ENCODE results near the gene HRH1. TPM values are rescaled to one million over a fixed set of nuclear protein-coding genes. Genes with fewer than 3 reads are reported as not detected.

Gene HRH1
- total RNA-seq, 4 donors from 2014 or later: 2.0 to 9.7 (median 8.0) TPM

DNA sequence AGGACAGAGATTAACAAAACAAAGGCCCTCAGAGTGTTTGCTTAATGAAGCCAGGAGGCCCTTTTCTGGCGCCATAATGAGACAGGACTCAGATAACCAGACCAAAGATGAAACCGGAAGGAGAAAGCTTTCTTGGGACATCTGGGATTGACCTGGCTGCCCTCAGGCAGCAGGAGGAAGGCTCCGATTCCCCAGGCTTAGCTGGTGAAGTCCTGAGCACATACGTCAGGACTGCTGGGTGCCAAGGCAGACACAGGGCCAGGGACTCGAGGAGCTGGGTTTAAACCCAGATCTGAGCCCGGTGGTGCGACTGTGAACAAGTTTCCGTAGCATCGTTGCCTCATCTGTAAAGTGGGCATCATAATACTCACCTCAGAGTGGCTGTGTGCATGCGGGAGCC lies 36.7 kb upstream of the HRH1 start:
- no peaks in the 10 kb centered on the region for H3K27me3 ChIP-seq
- no peak for DNase-seq
- no peak overlapping the region for H3K27ac ChIP-seq
- H3K4me3 ChIP-seq: no peak overlapping the region
- H3K4me1 ChIP-seq: no peaks in the 10 kb centered on the region
- 84 to 89% methylated on average over 5 to 10 of the region's 10 CpGs for WGBS, 2 donors (ENCODE audit: low coverage in 1 of 2)
- no peaks in the 10 kb centered on the region for H3K36me3 ChIP-seq
- intact Hi-C loops (cut with DNase I; ENCODE audit: low total_unique reads) (no loop called here), in situ Hi-C loops (cut with MboI; ENCODE audit: low pct_ligation_motif_present in 1 of 4, low pct_unique_long_range_greater_than_20kb in 1 of 4, low sequenced_read_pairs in 3 of 4) (no loop called here)
- TF ChIP-seq, protein P1, sequence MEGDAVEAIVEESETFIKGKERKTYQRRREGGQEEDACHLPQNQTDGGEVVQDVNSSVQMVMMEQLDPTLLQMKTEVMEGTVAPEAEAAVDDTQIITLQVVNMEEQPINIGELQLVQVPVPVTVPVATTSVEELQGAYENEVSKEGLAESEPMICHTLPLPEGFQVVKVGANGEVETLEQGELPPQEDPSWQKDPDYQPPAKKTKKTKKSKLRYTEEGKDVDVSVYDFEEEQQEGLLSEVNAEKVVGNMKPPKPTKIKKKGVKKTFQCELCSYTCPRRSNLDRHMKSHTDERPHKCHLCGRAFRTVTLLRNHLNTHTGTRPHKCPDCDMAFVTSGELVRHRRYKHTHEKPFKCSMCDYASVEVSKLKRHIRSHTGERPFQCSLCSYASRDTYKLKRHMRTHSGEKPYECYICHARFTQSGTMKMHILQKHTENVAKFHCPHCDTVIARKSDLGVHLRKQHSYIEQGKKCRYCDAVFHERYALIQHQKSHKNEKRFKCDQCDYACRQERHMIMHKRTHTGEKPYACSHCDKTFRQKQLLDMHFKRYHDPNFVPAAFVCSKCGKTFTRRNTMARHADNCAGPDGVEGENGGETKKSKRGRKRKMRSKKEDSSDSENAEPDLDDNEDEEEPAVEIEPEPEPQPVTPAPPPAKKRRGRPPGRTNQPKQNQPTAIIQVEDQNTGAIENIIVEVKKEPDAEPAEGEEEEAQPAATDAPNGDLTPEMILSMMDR (IDR thresholded peaks at IDR 0.05): no peak
- TF ChIP-seq POLR2AphosphoS5 (IDR thresholded peaks at IDR 0.05): no peak
- TF ChIP-seq EP300 (IDR thresholded peaks at IDR 0.05; ENCODE audit: low read depth): no peak
- no peaks in the 10 kb centered on the region for H3K9me3 ChIP-seq

DNA sequence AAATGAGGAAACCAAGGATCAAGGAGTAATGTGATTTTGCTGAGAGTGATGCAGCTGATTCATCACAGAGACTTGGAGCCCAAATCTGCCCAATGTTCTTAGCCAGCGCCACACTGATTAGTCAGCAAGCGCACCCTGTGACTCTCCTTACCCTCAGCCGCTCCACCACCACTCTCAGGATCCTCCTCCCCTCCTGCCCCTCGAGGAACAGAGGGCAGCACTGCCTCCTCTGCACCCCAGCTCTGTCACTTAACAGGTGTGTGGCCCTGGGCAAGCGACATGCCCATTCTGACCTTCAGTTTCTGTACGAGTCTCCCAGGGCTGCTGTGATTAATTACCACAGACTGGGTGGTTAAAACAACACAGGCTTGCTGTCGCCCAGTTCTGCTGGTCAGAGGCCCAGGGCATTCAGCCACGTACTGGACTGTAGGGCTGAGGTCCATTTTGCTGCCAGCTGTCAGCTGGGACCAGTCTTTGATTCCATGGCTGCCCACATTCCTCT lies 36.1 kb upstream of the HRH1 start:
- H3K9me3 ChIP-seq: no peaks in the 10 kb centered on the region
- no peak overlapping the region for H3K27ac ChIP-seq
- DNase-seq: no peak
- intact Hi-C loops (cut with DNase I; ENCODE audit: low total_unique reads) (no loop called here), in situ Hi-C loops (cut with MboI; ENCODE audit: low pct_ligation_motif_present in 1 of 4, low pct_unique_long_range_greater_than_20kb in 1 of 4, low sequenced_read_pairs in 3 of 4) (no loop called here)
- no peaks in the 10 kb centered on the region for H3K4me1 ChIP-seq
- H3K27me3 ChIP-seq: no peaks in the 10 kb centered on the region
- H3K4me3 ChIP-seq: no peak overlapping the region
- TF ChIP-seq, protein P1 (IDR thresholded peaks at IDR 0.05): no peak
- TF ChIP-seq POLR2A (IDR thresholded peaks at IDR 0.05) (no peak), EP300 (IDR thresholded peaks at IDR 0.05; ENCODE audit: low read depth) (no peak), POLR2AphosphoS5 (IDR thresholded peaks at IDR 0.05) (no peak)
- 60% methylated on average over 8 of the region's 8 CpGs; no CpG with 5 or more reads in 1 of the 2 donors for WGBS, 2 donors (ENCODE audit: low coverage in 1 of 2)
- H3K36me3 ChIP-seq: no peaks in the 10 kb centered on the region

DNA sequence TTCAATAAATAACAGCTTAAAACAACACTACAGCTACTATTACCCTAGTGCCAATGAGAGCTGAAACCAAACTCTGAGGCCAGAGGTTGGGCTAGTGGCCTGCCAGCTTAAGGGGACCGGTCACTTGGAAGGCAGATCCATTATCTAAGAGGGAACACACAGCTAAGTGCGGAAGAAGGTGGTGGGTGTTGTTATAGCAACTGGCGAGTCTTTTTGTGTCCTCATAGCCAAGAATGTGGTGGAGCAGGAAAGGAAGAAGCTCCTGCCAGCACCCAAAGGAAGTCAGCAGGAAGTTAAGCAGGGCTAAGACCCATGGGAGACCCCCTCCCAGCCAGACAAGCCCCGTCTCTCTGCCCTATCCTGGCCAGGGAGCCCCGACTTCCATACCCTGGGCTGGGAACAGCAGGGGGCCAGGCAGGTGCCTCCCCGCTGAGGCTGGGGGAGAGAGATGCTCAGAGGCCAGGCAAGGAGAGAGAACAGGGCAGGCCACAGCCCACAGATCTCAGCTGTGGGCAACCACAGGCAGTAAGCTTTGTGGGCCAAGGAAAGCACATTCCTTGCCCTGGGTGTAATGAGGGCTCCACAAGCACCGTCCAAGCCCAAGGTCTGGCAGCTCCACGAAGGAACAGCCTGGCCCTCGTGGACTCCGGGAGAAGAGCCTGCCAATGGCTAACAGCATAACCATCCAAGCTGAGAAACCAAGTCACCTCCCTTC lies 34.0 kb upstream of the HRH1 start:
- no peak overlapping the region for H3K4me3 ChIP-seq
- no peak for DNase-seq
- no peaks in the 10 kb centered on the region for H3K4me1 ChIP-seq
- H3K9me3 ChIP-seq: no peaks in the 10 kb centered on the region
- WGBS, 2 donors (ENCODE audit: low coverage in 1 of 2): 77 to 95% methylated on average over 6 to 10 of the region's 10 CpGs
- TF ChIP-seq, protein P1 (IDR thresholded peaks at IDR 0.05): no peak
- no peak for TF ChIP-seq EP300 (IDR thresholded peaks at IDR 0.05; ENCODE audit: low read depth)
- no peak for TF ChIP-seq POLR2AphosphoS5 (IDR thresholded peaks at IDR 0.05)
- TF ChIP-seq POLR2A (IDR thresholded peaks at IDR 0.05): no peak
- intact Hi-C loops (cut with DNase I; ENCODE audit: low total_unique reads) (no loop called here), in situ Hi-C loops (cut with MboI; ENCODE audit: low pct_ligation_motif_present in 1 of 4, low pct_unique_long_range_greater_than_20kb in 1 of 4, low sequenced_read_pairs in 3 of 4) (no loop called here)
- H3K36me3 ChIP-seq: no peaks in the 10 kb centered on the region
- H3K27me3 ChIP-seq: no peaks in the 10 kb centered on the region
- H3K27ac ChIP-seq: no peak overlapping the region

DNA sequence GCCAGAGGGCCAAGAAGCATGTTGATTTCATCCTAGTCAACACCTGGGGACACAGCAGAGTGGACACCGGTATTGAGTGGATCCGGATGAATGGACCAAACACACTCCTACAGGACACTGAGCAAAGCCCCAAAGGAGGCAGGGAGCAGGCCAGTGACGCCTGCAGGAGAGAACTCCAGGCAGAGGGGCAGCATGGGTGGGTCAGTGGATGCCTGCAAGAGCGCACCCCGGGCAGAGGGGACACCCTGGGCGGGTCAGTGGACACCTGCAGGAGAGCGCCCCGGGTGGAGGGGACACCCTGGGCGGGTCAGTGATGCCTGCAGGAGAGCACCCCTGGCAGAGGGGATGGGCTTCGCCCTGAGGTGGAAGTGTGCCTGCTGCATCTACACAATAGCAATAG lies 27.6 kb upstream of the HRH1 start:
- Histone ChIP-seq H3K36me3 (no peaks in the 10 kb centered on the region), H3K27ac (no peak overlapping the region), H3K27me3 (no peaks in the 10 kb centered on the region), H3K4me1 (no peaks in the 10 kb centered on the region), H3K4me3 (no peak overlapping the region), H3K9me3 (no peaks in the 10 kb centered on the region)
- intact Hi-C loops (cut with DNase I; ENCODE audit: low total_unique reads) (no loop called here), in situ Hi-C loops (cut with MboI; ENCODE audit: low pct_ligation_motif_present in 1 of 4, low pct_unique_long_range_greater_than_20kb in 1 of 4, low sequenced_read_pairs in 3 of 4) (no loop called here)
- TF ChIP-seq POLR2A (IDR thresholded peaks at IDR 0.05) (no peak), POLR2AphosphoS5 (IDR thresholded peaks at IDR 0.05) (no peak), EP300 (IDR thresholded peaks at IDR 0.05; ENCODE audit: low read depth) (no peak)
- TF ChIP-seq, protein P1 (IDR thresholded peaks at IDR 0.05): no peak
- 85 to 91% methylated on average over 9 to 10 of the region's 10 CpGs for WGBS, 2 donors (ENCODE audit: low coverage in 1 of 2)
- DNase-seq: no peak
